COLO829 (cell line): ENCODE measurements around the gene TACR2.

ENCODE experiments used
- DNase-seq: peaks from one replicate; pipeline ENCODE4 v3.0.0; 2012; ENCODE audit warnings: low spot score

Gene TACR2

GRCh38 chr10:69419096-69419743, 2.5 kb upstream of the TACR2 start:
- no peak for DNase-seq

- no peak for DNase-seq
Measured at GRCh38 chr10:69418052-69418752, 1.5 kb upstream of the TACR2 start.

- no peak for DNase-seq
Measured at GRCh38 chr10:69417542-69417941, 824 bp upstream of the TACR2 start.

- no peak for DNase-seq
Measured at GRCh38 chr10:69415951-69416350, 767 bp downstream of the TACR2 start.

- DNase-seq = no peak
Measured at GRCh38 chr10:69415049-69415448, 1.7 kb downstream of the TACR2 start.

- no peak for DNase-seq
Measured at GRCh38 chr10:69414036-69415018, 2.4 kb downstream of the TACR2 start.

DNA sequence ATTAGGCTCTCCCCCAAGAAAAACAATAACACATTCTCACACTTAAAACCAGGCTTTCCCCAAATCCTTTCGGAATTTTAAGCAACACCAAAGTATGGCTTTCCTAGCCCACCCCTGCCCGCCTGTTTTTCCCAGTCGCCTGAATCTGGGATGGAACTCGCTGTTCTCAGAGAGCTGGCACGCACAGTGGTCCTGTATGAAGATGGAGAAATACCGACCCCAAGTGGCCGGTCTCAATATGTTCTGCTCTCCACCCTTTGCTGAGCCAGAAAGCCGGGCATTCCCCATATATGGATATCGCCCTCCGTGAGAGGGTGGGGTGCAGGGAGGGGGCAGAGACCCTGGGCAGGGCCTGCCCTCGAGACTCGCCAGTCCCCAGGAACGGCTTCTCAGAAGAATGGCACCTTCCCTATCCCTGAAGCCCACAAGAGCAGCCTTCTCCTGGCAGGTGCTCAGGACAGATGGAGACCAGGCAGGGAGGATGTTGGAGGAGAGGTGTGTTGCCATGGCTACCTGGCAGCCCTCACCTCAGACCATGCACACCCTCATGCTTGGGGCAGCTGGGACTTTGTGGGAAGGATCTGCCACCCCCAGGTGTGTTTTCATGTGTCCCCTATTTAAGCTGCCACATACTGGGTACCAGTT, 3.4 kb downstream of the TACR2 start:
- peak; percentile 43 for DNase-seq

- no peak for DNase-seq
Measured at GRCh38 chr10:69412232-69412790, 4.4 kb downstream of the TACR2 start.

- no peak for DNase-seq
Measured at GRCh38 chr10:69411476-69411875, 5.2 kb downstream of the TACR2 start.

GRCh38 chr10:69410487-69410886, 6.2 kb downstream of the TACR2 start:
- DNase-seq = no peak

GRCh38 chr10:69409968-69410367, 6.8 kb downstream of the TACR2 start:
- DNase-seq = no peak

- DNase-seq = no peak
Measured at GRCh38 chr10:69409176-69409495, 7.6 kb downstream of the TACR2 start.

DNA sequence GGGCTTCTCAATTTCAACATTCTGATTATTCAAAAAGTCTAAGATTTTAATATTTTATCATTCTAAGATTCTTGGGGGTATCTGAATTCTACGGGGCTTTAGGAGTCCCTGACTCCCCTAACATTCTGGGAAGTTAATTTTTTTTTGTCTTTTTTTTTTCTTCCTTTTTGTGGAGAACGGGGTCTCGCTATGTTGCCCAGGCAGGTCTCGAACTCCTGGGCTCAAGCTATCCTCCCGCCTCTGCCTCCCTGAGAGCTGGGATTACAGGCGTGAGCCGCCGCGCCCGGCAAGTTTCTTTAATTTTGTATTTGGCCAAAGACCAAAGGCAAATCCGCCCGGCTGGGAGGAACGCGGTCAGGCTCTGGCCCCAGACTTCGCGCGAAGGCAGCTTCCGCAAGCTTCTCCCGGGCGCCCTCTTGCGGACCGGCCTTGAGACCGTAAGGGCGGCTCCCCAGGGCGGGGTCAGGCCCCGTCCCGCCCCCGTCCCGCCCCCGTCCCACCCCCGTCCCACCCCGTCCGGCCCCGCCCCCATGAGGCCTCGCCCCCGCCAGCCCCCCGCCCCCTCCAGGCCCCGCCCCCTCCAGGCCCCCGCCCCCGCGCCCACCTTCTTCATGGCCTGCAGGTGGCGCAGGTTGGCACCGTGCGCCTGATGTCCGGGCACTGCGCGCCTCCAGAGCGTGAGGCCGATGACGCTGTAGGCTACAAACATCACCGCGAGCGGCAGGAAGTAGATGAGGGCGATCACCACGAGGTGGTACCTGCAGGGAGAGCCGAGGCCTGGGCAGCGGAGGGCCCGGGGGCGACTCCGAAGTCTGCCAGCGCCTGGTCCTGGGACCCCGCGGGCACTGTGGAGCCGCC, 8.2 kb downstream of the TACR2 start:
- peak; percentile 83 for DNase-seq

GRCh38 chr10:69407621-69408301, 9.0 kb downstream of the TACR2 start:
- no peak for DNase-seq

DNA sequence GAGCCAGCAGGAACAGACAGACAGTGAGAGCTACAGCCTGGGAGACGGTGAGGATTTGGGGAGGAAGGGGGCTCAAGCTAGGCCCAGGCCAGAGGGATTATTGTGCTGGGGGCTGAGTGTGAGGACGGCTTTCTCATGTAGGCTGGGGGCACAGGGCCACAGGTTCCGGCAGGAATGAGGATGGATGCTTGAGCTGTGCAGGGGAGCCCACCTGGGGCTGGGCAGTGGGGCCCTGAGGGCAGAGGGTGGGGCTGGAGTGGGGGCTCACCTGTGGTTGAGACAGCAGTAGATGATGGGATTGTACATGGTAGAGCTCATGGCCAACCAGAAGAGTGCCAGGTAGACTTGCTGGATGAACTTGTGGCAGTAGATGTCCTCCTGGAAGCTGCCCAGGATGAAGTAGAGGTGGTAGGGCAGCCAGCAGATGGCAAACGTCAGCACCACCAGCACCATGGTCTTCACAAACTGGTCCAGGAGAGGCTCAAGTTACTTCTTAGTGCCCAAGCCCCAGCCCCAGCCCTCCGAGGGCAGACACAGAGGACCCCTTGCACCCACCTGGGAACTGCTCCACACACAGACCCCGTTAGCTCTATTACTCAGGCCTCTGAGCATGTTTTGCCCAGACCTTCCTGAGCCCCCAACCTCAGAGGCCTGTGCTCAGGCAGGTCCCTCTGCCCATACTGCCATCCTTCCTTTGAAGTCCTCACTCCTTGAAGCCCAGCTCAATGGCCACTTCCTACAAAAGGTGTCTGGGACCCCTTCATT, 9.7 kb downstream of the TACR2 start:
- no peak for DNase-seq

DNA sequence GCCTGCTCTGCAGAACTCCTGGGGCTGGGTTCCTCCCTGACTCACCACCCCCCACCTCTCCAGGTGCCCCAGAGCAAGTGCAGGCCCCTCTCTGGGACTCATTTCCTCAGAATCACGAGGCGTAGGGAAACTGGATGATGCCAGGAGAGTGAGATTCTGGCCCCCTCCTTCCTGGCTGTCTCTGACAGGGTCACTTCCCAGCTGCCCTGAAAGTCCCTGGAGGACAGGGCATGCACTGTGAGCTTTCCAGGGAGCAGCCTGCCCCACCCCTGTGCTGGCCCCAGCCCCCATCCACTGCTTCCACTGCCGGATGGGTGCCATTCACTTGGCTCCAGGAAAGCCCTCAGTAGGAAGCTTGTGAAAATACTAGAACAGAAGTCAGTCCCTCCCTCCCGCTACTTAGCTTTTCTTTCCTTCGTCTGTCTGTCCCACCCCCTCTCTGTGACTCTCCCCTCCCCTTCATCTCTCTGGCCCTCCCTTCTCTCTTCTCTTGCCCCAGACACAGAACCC, 10.4 kb downstream of the TACR2 start:
- no peak for DNase-seq

DNA sequence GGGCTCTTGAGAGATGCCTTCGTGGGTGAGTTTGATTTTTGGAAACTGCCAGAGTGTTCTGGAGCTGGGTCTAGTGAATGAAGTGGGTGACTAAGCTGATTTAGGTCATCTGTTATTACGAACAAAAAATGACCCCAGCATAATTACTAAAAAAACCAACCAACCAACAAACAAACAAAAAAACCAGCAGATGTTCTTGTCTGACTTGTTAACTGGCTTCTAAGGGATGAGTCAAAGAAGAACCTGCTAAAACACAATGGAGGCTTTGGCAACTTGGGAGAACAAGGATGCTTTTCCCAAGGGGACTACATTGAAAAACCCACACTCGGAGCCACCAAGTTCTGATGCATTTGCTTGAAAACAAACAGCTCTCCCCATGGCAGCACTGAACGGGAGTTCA, 11.5 kb downstream of the TACR2 start:
- DNase-seq = no peak

DNA sequence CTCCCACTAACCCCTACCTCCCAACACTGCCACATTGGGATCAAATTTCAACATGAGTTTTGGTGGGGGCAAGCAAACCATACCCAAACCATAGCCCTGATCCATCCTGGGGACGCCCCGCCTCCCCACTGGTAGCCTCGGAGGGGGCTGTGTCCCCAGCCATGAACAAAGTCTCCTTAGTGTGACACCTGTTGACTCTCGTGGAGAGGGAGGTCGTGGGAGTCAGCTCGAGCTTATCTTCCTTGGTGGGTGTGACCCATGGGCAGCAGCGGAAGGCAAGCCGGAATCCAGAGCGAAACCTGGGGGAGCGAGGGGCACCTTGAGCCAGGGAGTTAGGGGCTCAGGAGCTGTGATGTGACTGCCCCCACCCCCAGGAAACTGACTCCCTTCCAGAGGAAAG, 11.9 kb downstream of the TACR2 start:
- DNase-seq = no peak

DNA sequence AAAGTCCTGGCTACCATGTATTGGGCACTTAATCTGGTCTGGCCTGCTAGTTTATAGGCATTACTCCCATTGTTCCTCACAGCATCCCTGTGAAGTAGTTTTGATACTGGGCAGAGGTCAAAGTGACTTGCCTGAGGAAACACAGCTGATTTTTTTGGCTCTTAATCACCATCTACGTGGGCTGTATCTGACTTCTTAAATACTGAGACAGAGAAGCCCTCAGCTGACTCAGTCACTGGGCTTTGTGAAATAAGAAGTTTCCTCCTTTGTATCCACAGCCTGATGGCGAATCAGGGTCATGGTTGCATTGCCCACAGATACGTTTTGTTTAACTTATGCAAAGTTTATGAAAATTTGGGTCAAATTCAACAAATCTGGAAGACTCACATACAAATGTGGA, 13.2 kb downstream of the TACR2 start:
- DNase-seq = no peak

GRCh38 chr10:69403066-69403465, 13.7 kb downstream of the TACR2 start:
- DNase-seq = no peak
